ENCODE measurements around the gene CCR8. TPM values are rescaled to one million over a fixed set of nuclear protein-coding genes. Genes with fewer than 3 reads are reported as not detected.
A peak's percentile ranks its signal among the peaks of the same experiment; 100 is the strongest.

CCR8 gene
- total RNA-seq, 1 donor from 2014 or later: not detected

- Mint-ChIP-seq H3K4me3 (ENCODE audit: low read depth) (no peak overlapping the region), H3K27me3 (peaks cover 3% of the 10 kb centered on the region)
- DNase-seq (ENCODE audit: low spot score, unreplicated experiment): no peak
These were observed 47.6 kb downstream of the CCR8 start for GRCh38 chr3:39376959-39377634.

GRCh38 chr3:39378088-39378487, 48.6 kb downstream of the CCR8 start:
- peak; percentile 34 for DNase-seq (ENCODE audit: low spot score, unreplicated experiment)
- TF ChIP-seq CTCF (IDR thresholded peaks at IDR 0.05; ENCODE audit: unreplicated experiment): peak; percentile 74
- peaks cover 3% of the 10 kb centered on the region for H3K27me3 Mint-ChIP-seq
- H3K4me1 Mint-ChIP-seq (ENCODE audit: low read depth): peaks cover 29% of the 10 kb centered on the region
- H3K36me3 Mint-ChIP-seq (ENCODE audit: insufficient read depth): no peaks in the 10 kb centered on the region
- H3K27ac Mint-ChIP-seq: no peak overlapping the region
- H3K4me3 Mint-ChIP-seq (ENCODE audit: low read depth): no peak overlapping the region
- no peaks in the 10 kb centered on the region for H3K9me3 Mint-ChIP-seq (ENCODE audit: low read depth)

More at GRCh38 chr3:39376959-39377634, 47.6 kb downstream of the CCR8 start:
- Mint-ChIP-seq H3K27ac (peak overlapping the region; percentile 43), H3K36me3 (ENCODE audit: insufficient read depth) (no peaks in the 10 kb centered on the region), H3K9me3 (ENCODE audit: low read depth) (peaks cover 3% of the 10 kb centered on the region), H3K4me1 (ENCODE audit: low read depth) (peaks cover 21% of the 10 kb centered on the region)
- TF ChIP-seq CTCF (IDR thresholded peaks at IDR 0.05; ENCODE audit: unreplicated experiment): no peak

- DNase-seq (ENCODE audit: low spot score, unreplicated experiment): no peak
- no peak for TF ChIP-seq CTCF (IDR thresholded peaks at IDR 0.05; ENCODE audit: unreplicated experiment)
- no peaks in the 10 kb centered on the region for H3K36me3 Mint-ChIP-seq (ENCODE audit: insufficient read depth)
- no peaks in the 10 kb centered on the region for H3K9me3 Mint-ChIP-seq (ENCODE audit: low read depth)
- H3K27me3 Mint-ChIP-seq: peaks cover 3% of the 10 kb centered on the region
- peak overlapping the region; percentile 94 for H3K27ac Mint-ChIP-seq
- no peak overlapping the region for H3K4me3 Mint-ChIP-seq (ENCODE audit: low read depth)
- H3K4me1 Mint-ChIP-seq (ENCODE audit: low read depth): peaks cover 29% of the 10 kb centered on the region
These were observed 49.7 kb downstream of the CCR8 start for GRCh38 chr3:39378957-39379777.

- TF ChIP-seq CTCF (IDR thresholded peaks at IDR 0.05; ENCODE audit: unreplicated experiment): no peak
- DNase-seq (ENCODE audit: low spot score, unreplicated experiment): no peak
- peaks cover 3% of the 10 kb centered on the region for H3K27me3 Mint-ChIP-seq
- peaks cover 31% of the 10 kb centered on the region for H3K4me1 Mint-ChIP-seq (ENCODE audit: low read depth)
- H3K9me3 Mint-ChIP-seq (ENCODE audit: low read depth): no peaks in the 10 kb centered on the region
- peak overlapping the region; percentile 94 for H3K27ac Mint-ChIP-seq
- no peaks in the 10 kb centered on the region for H3K36me3 Mint-ChIP-seq (ENCODE audit: insufficient read depth)
- H3K4me3 Mint-ChIP-seq (ENCODE audit: low read depth): no peak overlapping the region
These were observed 50.3 kb downstream of the CCR8 start for GRCh38 chr3:39379778-39380155.

- Mint-ChIP-seq H3K9me3 (ENCODE audit: low read depth) (no peaks in the 10 kb centered on the region), H3K36me3 (ENCODE audit: insufficient read depth) (no peaks in the 10 kb centered on the region), H3K27ac (no peak overlapping the region), H3K4me3 (ENCODE audit: low read depth) (no peak overlapping the region), H3K27me3 (peaks cover under 1% of the 10 kb centered on the region), H3K4me1 (ENCODE audit: low read depth) (peaks cover 38% of the 10 kb centered on the region)
- no peak for DNase-seq (ENCODE audit: low spot score, unreplicated experiment)
- TF ChIP-seq CTCF (IDR thresholded peaks at IDR 0.05; ENCODE audit: unreplicated experiment): no peak
These were observed 51.9 kb downstream of the CCR8 start for GRCh38 chr3:39381432-39381831.

Other genes starting within 250 kb of the CCR8 start
- 64.3 and 72.8 TPM in 2 replicates for gene GORASP1, start 222.1 kb upstream of the CCR8 start, total RNA-seq
- 16.1 and 17.2 TPM in 2 replicates for gene TTC21A, start 222.0 kb upstream of the CCR8 start, total RNA-seq
- gene CSRNP1, start 176.1 kb upstream of the CCR8 start, total RNA-seq: 6.6 and 6.7 TPM in 2 replicates
- 0.16 TPM in 1 of 2 replicates, not detected in the other for gene XIRP1, start 137.1 kb upstream of the CCR8 start, total RNA-seq
- not detected in 2 replicates for gene CX3CR1, start 49.7 kb upstream of the CCR8 start, total RNA-seq
- 34.6 and 38.0 TPM in 2 replicates for gene SLC25A38, start 53.7 kb downstream of the CCR8 start, total RNA-seq
- gene RPSA, start 77.0 kb downstream of the CCR8 start, total RNA-seq: 1,289 and 1,295 TPM in 2 replicates
- gene MOBP, start 138.0 kb downstream of the CCR8 start, total RNA-seq: not detected in 2 replicates